Epithelial cell of proximal tubule (primary cell): ENCODE results near the gene GAS6. TPM values are rescaled to one million over a fixed set of nuclear protein-coding genes. Genes with fewer than 3 reads are reported as not detected.
A peak's percentile ranks its signal among the peaks of the same experiment; 100 is the strongest.

Experiments
- DNase-seq: peaks from one replicate; pipeline ENCODE4 v3.0.0-alpha.2; 2011; ENCODE audit warnings: low read depth
- H3K4me3 ChIP-seq: 2 replicates; pipeline ENCODE4 v1.5.1; 2011; ENCODE audit warnings: low read depth, mild to moderate bottlenecking, low read length
- total RNA-seq: library from RNA; depleted of rRNA; stranded (reverse); fragments of >200 nt; gene quantifications from 2 replicates; pipeline ENCODE4 v1.2.3, GENCODE V29; 2015
- TF ChIP-seq, protein P1 (sequence below): conservative IDR thresholded peaks from 2 replicates; pipeline ENCODE4 v1.5.1; 2012; ENCODE audit warnings: low read depth, mild to moderate bottlenecking, low read length

Gene GAS6
- total RNA-seq, 1 donor from 2014 or later, result 127 TPM

DNA sequence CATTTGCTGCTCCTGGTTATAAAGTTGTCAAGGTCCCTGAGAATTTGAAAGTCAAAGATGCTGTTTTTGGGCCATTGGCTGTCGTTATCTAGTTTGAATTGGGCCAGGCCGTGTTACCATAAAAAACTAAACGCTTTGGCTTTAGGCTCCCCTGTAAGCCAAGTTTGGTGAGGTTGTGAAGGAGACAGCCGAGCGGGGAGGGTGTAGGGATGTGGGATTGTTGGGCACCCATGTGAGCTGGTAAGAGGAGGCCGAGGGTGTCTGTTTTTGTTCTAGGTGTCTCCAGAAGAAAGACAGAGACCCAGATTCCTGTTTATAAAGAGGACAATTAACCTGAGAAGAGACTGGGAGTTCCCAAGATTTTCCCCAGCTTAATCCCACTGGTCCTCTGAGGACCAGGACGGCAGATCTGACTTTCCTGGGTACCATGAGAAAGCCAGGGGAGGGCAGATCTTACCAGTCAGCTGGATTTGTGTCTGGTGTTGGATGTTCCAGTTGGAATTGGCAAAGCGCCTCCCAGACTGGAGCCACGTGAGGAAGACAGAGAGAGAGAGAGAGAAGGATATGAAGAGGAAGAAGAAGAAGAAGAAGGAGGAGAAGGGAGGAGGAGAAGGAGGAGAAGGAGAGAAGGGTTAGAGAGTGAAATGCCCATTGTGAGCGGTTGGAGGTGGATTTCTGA is 79.8 kb downstream of the GAS6 start:
- TF ChIP-seq, protein P1, sequence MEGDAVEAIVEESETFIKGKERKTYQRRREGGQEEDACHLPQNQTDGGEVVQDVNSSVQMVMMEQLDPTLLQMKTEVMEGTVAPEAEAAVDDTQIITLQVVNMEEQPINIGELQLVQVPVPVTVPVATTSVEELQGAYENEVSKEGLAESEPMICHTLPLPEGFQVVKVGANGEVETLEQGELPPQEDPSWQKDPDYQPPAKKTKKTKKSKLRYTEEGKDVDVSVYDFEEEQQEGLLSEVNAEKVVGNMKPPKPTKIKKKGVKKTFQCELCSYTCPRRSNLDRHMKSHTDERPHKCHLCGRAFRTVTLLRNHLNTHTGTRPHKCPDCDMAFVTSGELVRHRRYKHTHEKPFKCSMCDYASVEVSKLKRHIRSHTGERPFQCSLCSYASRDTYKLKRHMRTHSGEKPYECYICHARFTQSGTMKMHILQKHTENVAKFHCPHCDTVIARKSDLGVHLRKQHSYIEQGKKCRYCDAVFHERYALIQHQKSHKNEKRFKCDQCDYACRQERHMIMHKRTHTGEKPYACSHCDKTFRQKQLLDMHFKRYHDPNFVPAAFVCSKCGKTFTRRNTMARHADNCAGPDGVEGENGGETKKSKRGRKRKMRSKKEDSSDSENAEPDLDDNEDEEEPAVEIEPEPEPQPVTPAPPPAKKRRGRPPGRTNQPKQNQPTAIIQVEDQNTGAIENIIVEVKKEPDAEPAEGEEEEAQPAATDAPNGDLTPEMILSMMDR, result no peak
- DNase-seq, result no peak
- no peak overlapping the region for H3K4me3 ChIP-seq

DNA sequence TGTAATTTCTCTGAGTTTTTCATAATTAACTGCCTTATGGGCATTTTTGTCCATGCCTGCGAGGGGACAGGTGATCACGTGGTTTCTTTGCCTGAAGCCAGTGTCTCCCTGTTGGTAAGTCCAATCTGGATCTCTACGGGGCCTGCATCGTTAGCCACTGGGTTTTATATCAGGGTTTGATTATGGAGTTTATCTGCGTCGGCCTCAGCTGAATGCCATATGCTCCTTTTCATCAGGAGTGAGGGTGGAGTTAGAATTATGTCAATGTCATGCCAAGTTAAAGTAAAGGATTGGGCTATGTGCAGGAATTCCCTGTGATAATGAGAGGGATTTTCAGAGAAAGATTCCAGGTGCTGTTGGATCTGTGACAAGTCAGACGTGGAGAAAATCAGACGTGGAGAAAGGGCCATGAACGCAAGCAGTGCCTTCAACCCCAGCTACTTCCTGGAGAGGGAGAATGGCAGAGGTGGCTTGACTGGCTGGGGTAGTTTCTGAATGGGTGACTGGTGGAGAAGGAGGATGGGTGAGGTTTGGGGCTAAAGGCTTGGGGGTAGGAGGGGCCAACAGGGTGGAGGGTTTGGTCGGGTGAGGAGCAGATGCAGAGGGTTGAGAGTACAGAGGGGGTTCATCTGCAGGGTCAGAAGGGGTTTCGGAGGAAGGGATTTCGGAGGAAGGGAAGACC is 80.5 kb downstream of the GAS6 start:
- no peak for DNase-seq
- TF ChIP-seq, protein P1, result no peak
- H3K4me3 ChIP-seq, result no peak overlapping the region

DNA sequence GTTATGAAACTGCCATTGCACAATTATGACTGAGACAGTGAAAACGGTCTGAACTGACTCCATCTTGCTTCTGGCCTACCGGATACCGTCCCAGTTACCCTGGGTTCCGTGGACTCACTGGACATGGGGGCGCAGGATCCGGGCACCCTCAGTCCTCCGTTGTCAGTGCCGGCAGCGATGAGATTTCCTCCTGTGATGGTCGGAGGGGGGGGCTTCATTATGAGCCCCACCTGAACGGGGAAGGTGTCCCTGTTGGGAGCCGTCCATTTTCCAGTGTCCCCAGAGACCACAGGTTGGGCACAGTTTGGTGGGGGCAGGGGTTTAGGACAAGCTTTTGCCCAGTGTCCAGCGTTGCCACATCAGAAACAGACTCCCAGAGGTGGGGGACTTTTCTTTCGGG is 81.4 kb downstream of the GAS6 start:
- TF ChIP-seq, protein P1, result no peak
- DNase-seq, result no peak
- H3K4me3 ChIP-seq, result no peak overlapping the region

DNA sequence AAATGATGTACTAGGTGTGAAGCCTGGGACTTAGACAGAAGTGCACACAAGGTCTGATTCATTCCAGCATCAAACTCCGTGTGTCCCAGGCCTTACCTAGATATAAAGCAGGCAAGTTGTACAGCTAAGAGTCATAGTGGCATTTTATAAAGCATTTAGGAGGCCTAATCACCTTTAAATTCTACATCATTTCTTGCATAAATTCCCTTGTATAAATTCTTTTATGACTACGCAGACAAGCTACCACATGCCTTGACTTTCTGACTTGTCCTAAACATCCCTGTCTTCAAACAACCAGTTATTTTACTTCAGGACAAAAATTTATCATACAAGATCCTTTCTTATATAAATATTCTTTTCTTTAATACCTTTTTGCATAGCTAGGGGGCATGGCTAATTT is 82.3 kb downstream of the GAS6 start:
- no peak overlapping the region for H3K4me3 ChIP-seq
- DNase-seq, result no peak
- TF ChIP-seq, protein P1, result peak; percentile 5

DNA sequence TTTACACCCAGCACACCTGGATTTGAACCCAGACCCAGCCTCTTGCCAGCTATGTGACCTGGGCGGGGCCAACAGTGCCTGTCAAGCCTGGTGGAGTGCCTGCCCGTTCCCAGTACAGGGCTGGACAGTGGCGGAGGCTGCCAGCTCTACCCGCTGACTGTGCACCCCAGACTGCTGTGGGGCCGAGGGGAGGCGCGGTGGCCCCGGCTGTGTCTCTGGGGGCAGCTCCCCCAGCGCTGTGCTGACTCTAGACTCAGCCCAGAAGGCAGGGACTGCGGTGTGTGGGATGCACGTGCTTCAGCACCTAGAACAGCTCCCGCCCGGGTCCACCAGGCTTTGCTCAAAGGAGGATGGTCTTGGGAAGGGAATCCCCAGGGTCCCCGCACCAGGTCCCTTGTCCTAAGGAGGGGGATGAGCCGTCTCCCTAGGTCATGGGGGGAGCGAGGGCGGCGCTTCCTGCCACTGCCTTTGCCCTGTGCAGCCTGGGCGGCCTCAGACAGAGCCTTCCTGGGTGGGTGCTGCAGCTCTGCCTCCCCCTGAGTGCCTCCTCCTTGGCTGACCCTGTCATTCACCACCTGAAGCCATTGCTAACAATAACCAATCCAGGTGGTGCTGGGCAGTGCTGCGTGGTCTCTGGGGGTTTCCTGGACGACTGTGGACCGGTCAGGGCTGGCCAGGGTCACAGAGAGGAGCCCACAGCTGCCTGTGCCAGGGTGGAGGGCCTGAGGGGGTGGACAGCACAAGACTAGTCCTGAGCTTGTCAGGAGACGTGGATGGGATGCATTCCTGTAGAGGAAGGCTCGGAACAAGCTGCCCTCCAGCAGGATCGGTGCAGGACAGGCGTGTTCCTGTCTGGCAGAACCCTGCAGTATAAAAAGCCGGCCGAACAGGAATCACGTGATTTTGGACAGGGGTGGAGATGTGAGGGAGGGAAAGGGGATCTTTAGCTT is 86.3 kb downstream of the GAS6 start:
- no peak for DNase-seq
- H3K4me3 ChIP-seq, result no peak overlapping the region
- TF ChIP-seq, protein P1, result no peak

DNA sequence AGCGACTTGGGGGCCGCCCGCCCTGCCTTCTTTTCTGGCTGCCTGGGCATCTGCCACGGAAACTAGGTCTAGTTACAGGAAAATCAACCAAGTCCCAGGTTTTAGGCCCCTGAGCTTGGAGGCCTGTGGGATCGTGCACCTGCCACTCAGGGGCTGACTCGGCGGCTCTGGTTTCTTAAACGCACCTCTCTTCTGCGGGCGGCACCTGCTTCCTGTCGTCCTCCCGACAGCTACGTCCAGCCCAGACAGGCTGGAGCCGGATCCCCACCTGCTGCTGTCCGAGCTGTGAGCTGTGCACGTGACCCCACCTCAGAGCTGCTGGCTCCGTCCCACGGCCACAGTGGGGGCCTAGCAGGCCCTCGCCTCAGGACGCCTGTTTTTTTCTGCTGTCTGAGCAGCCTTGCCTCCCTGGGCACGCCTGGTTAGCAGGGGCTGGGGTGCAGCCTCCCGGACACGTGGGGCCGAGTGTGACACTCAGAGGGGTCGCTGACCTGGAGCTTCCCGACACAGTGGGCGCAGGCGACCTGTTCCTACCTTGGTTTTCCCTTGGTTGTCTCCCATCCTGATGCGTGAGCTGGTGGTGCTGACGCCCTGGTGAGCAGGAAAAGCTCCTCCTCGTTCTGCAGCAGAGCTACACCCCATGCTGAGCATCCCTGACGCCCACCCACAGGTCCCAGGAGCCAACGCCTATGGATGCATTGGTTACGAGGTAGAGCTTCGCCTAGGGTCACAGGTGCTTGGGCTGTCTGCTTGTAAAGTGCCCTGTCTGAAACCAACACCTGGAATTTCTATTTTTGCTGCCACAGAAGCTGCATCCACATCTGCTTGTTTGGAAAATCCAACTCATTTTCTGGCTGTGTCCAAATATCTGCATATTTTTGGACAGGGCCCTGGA is 87.4 kb downstream of the GAS6 start:
- TF ChIP-seq, protein P1, result no peak
- DNase-seq, result no peak
- no peak overlapping the region for H3K4me3 ChIP-seq
